Naive thymus-derived CD4-positive, alpha-beta T cell (primary cell): ENCODE measurements around the gene POC1B. TPM values are rescaled to one million over a fixed set of nuclear protein-coding genes. Genes with fewer than 3 reads are reported as not detected.

Experiments
- ATAC-seq: fragments of 150-1000 bp; cut with Tn5 transposase; 2 replicates; pipeline ENCODE4 v1.10.0; 2021; ENCODE audit warnings: mild to moderate bottlenecking, moderate library complexity
- CTCF ChIA-PET: fragments of 350-600 bp; sonication (Branson Sonifier 250); formaldehyde crosslinking; loops from one replicate; lab custom pipeline; 2021; ENCODE audit warnings: antibody characterized with exemption; lab: Charles Lee
- POLR2A ChIA-PET: fragments of 350-600 bp; sonication (Branson Sonifier 250); formaldehyde crosslinking; loops from one replicate; lab custom pipeline; 2021; ENCODE audit warnings: antibody characterized with exemption, inconsistent platforms; lab: Charles Lee
- DNase-seq, 9 donors: peaks; one replicate each; pipeline versions ENCODE4 v3.0.0 to v3.0.0-alpha.2; 2020 to 2022; ENCODE audit warnings: mixed read lengths in 1 of 9
- H3K27ac ChIP-seq: one replicate; pipeline ENCODE4 v1.7.0; 2013; ENCODE audit warnings: mild to moderate bottlenecking, low read depth, low read length, moderate library complexity
- H3K27me3 ChIP-seq, 2 donors: one replicate each; pipeline ENCODE4 v1.7.0; 2013; ENCODE audit warnings: low read length in 2 of 2, mild to moderate bottlenecking in 2 of 2, moderate library complexity in 2 of 2; ENCODE audit not compliant: control insufficient read depth in 2 of 2, insufficient read depth in 2 of 2
- H3K36me3 ChIP-seq, 3 experiments: 1 replicate in 2 of 3; 2 replicates in 1 of 3; pipeline ENCODE4 v1.7.0; 2013; ENCODE audit warnings: low read length in 3 of 3, mild to moderate bottlenecking in 3 of 3, moderate library complexity in 1 of 3; ENCODE audit not compliant: insufficient read depth in 3 of 3, control insufficient read depth in 2 of 3
- H3K4me1 ChIP-seq, 2 donors: one replicate each; pipeline ENCODE4 v1.7.0; 2013; ENCODE audit warnings: low read length in 2 of 2, mild to moderate bottlenecking in 2 of 2, moderate library complexity in 1 of 2; ENCODE audit not compliant: control insufficient read depth in 2 of 2, insufficient read depth in 2 of 2
- H3K4me3 ChIP-seq: 2 replicates; pipeline ENCODE4 v1.7.0; 2013; ENCODE audit warnings: mild to moderate bottlenecking, low read length
- H3K9me3 ChIP-seq, 3 experiments: 1 replicate in 2 of 3; 2 replicates in 1 of 3; pipeline ENCODE4 v1.7.0; 2013; ENCODE audit warnings: low read length in 3 of 3; ENCODE audit not compliant: control insufficient read depth in 2 of 3
- H3K27ac Mint-ChIP-seq, 9 donors: one replicate each; pipeline ENCODE4 v1.8.0; 2020 to 2022; ENCODE audit warnings: mixed read lengths in 9 of 9, mild to moderate bottlenecking in 8 of 9, moderate library complexity in 5 of 9, inconsistent platforms in 2 of 9
- H3K27me3 Mint-ChIP-seq, 5 donors: one replicate each; pipeline ENCODE4 v1.8.0; 2021 to 2022; ENCODE audit warnings: mixed read lengths in 5 of 5, mild to moderate bottlenecking in 1 of 5
- H3K36me3 Mint-ChIP-seq, 5 donors: one replicate each; pipeline ENCODE4 v1.8.0; 2020 to 2022; ENCODE audit warnings: mixed read lengths in 5 of 5, mild to moderate bottlenecking in 3 of 5, inconsistent platforms in 1 of 5
- H3K4me1 Mint-ChIP-seq, 7 donors: one replicate each; pipeline ENCODE4 v1.8.0; 2020 to 2022; ENCODE audit warnings: mixed read lengths in 7 of 7, mild to moderate bottlenecking in 3 of 7, inconsistent platforms in 1 of 7
- H3K4me3 Mint-ChIP-seq, 10 donors: one replicate each; pipeline ENCODE4 v1.8.0; 2020 to 2022; ENCODE audit warnings: mild to moderate bottlenecking in 10 of 10, mixed read lengths in 10 of 10, moderate library complexity in 6 of 10, inconsistent platforms in 2 of 10
- H3K9me3 Mint-ChIP-seq, 11 donors: one replicate each; pipeline ENCODE4 v1.8.0; 2020 to 2022; ENCODE audit warnings: mixed read lengths in 11 of 11, mild to moderate bottlenecking in 4 of 11, inconsistent platforms in 1 of 11, moderate library complexity in 1 of 11
- intact Hi-C, 2 donors: fragments of 100-400 bp; cut with micrococcal nuclease; formaldehyde crosslinking; loops; one replicate each; pipeline ENCODE4 v1.15.1; 2023
- polyA plus RNA-seq, 2 donors: library from polyadenylated mRNA; unstranded; fragments of 300-500 nt; fragmentation: Illumina TruSeq; gene quantifications; one replicate each; pipeline ENCODE4 v1.2.3, GENCODE V29; 2021
- total RNA-seq, 6 experiments: library from RNA in 5 of 6; stranded (reverse) in 5 of 6; gene quantifications; 1 replicate in 5 of 6; 2 replicates in 1 of 6; pipeline ENCODE4 v1.2.3 and lab custom pipeline; 2021 to 2026

POC1B gene
- total and polyA plus RNA-seq, 7 experiments from 2014 or later, result 19.4 to 38.7 (median 23.4) TPM

- Histone ChIP-seq H3K4me3 (no peak overlapping the region), H3K9me3 (no peaks in the 10 kb centered on the region), H3K36me3 (peaks cover 0 to 7% (median 4%) of the 10 kb centered on the region in 3 experiments), H3K27ac (no peak overlapping the region), H3K4me1 (peaks cover 0 to 7% of the 10 kb centered on the region in 2 donors), H3K27me3 (no peaks in the 10 kb centered on the region)
- Mint-ChIP-seq H3K4me3 (no peak overlapping the region), H3K27me3 (no peaks in the 10 kb centered on the region), H3K9me3 (no peaks in the 10 kb centered on the region), H3K36me3 (peaks cover 0 to 28% (median 17%) of the 10 kb centered on the region in 5 donors), H3K27ac (peak overlapping the region in 1 of 9 donors; percentile 4), H3K4me1 (peaks cover 0 to 14% (median 9%) of the 10 kb centered on the region in 7 donors)
- ATAC-seq (no peak), DNase-seq (no peak)
- POLR2A ChIA-PET, result no interaction called here
- CTCF ChIA-PET, result no interaction called here
- intact Hi-C loops, result no loop called here
Observed at GRCh38 chr12:89481213-89481914, 44.5 kb downstream of the POC1B start.

GRCh38 chr12:89479982-89480381, 45.9 kb downstream of the POC1B start:
- H3K9me3 Mint-ChIP-seq, result no peaks in the 10 kb centered on the region
- no peak for ATAC-seq
- H3K4me3 ChIP-seq, result no peak overlapping the region
- no peak overlapping the region for H3K4me3 Mint-ChIP-seq
- no peak overlapping the region for H3K27ac Mint-ChIP-seq
- H3K4me1 Mint-ChIP-seq, result peaks cover 0 to 13% (median 11%) of the 10 kb centered on the region in 7 donors
- no peaks in the 10 kb centered on the region for H3K27me3 Mint-ChIP-seq
- ChIA-PET POLR2A (no interaction called here), CTCF (interaction anchor here (1.3 kb wide), 1 partner anchor 9 kb away, joined by 3 read pairs; no protein-coding TSS in a partner anchor)
- H3K36me3 ChIP-seq, result no peaks in the 10 kb centered on the region
- peaks cover 0 to 17% (median 13%) of the 10 kb centered on the region in 5 donors for H3K36me3 Mint-ChIP-seq
- intact Hi-C loops, result no loop called here
- H3K27ac ChIP-seq, result no peak overlapping the region
- no peaks in the 10 kb centered on the region for H3K9me3 ChIP-seq
- peaks cover 0 to 7% of the 10 kb centered on the region in 2 donors for H3K4me1 ChIP-seq
- DNase-seq, result no peak
- no peaks in the 10 kb centered on the region for H3K27me3 ChIP-seq

- no peaks in the 10 kb centered on the region for H3K9me3 Mint-ChIP-seq
- H3K4me1 Mint-ChIP-seq, result peaks cover 0 to 22% (median 13%) of the 10 kb centered on the region in 7 donors
- intact Hi-C loops, result no loop called here
- no peaks in the 10 kb centered on the region for H3K27me3 ChIP-seq
- CTCF ChIA-PET, result interaction anchor here (0.6 kb wide), 1 partner anchor 794 kb away, joined by 3 read pairs; no protein-coding TSS in a partner anchor
- H3K27me3 Mint-ChIP-seq, result no peaks in the 10 kb centered on the region
- no peak for ATAC-seq
- no peak overlapping the region for H3K4me3 ChIP-seq
- no peaks in the 10 kb centered on the region for H3K36me3 ChIP-seq
- H3K27ac Mint-ChIP-seq, result peak overlapping the region in 2 of 9 donors; percentile 1 to 30
- peaks cover 0 to 7% of the 10 kb centered on the region in 2 donors for H3K4me1 ChIP-seq
- H3K27ac ChIP-seq, result no peak overlapping the region
- POLR2A ChIA-PET, result no interaction called here
- no peak for DNase-seq
- H3K4me3 Mint-ChIP-seq, result peak overlapping the region in 1 of 10 donors; percentile 0
- H3K36me3 Mint-ChIP-seq, result peaks cover 0 to 14% (median 5%) of the 10 kb centered on the region in 5 donors
- H3K9me3 ChIP-seq, result no peaks in the 10 kb centered on the region
Observed at GRCh38 chr12:89477633-89478279, 48.1 kb downstream of the POC1B start.

GRCh38 chr12:89476904-89477595, 48.8 kb downstream of the POC1B start:
- Mint-ChIP-seq H3K4me3 (no peak overlapping the region), H3K27ac (peak overlapping the region in 2 of 9 donors; percentile 1 to 30), H3K36me3 (peaks cover 0 to 13% (median 2%) of the 10 kb centered on the region in 5 donors), H3K27me3 (no peaks in the 10 kb centered on the region), H3K4me1 (peaks cover 0 to 29% (median 11%) of the 10 kb centered on the region in 7 donors), H3K9me3 (no peaks in the 10 kb centered on the region)
- intact Hi-C loops, result no loop called here
- Histone ChIP-seq H3K4me3 (no peak overlapping the region), H3K4me1 (peaks cover 0 to 7% of the 10 kb centered on the region in 2 donors), H3K27me3 (no peaks in the 10 kb centered on the region), H3K36me3 (no peaks in the 10 kb centered on the region), H3K9me3 (no peaks in the 10 kb centered on the region), H3K27ac (no peak overlapping the region)
- no peak for ATAC-seq
- CTCF ChIA-PET, result no interaction called here
- DNase-seq, result no peak
- POLR2A ChIA-PET, result no interaction called here

GRCh38 chr12:89476232-89476631, 49.6 kb downstream of the POC1B start:
- Histone ChIP-seq H3K9me3 (no peaks in the 10 kb centered on the region), H3K27me3 (no peaks in the 10 kb centered on the region), H3K4me1 (peaks cover 0 to 7% of the 10 kb centered on the region in 2 donors), H3K4me3 (no peak overlapping the region), H3K27ac (no peak overlapping the region), H3K36me3 (no peaks in the 10 kb centered on the region)
- DNase-seq (no peak), ATAC-seq (no peak)
- Mint-ChIP-seq H3K9me3 (no peaks in the 10 kb centered on the region), H3K36me3 (peaks cover 0 to 11% (median 0%) of the 10 kb centered on the region in 5 donors), H3K4me3 (no peak overlapping the region), H3K27ac (no peak overlapping the region), H3K4me1 (peaks cover 0 to 33% (median 10%) of the 10 kb centered on the region in 7 donors), H3K27me3 (no peaks in the 10 kb centered on the region)
- intact Hi-C loops, result no loop called here
- ChIA-PET CTCF (interaction anchor here (0.7 kb wide), 1 partner anchor 721 kb away, joined by 3 read pairs; no protein-coding TSS in a partner anchor), POLR2A (no interaction called here)

GRCh38 chr12:89475203-89475990, 50.5 kb downstream of the POC1B start:
- CTCF ChIA-PET, result interaction anchor here (0.6 to 1.9 kb wide), 2 partner anchors 49 to 58 kb away, joined by 4 to 7 read pairs; partner anchors contain the start of gene GALNT4
- DNase-seq (no peak), ATAC-seq (no peak)
- H3K9me3 ChIP-seq, result no peaks in the 10 kb centered on the region
- H3K4me3 ChIP-seq, result no peak overlapping the region
- no peak overlapping the region for H3K27ac ChIP-seq
- Mint-ChIP-seq H3K9me3 (no peaks in the 10 kb centered on the region), H3K27ac (peak overlapping the region in 1 of 9 donors; percentile 41), H3K4me1 (peaks cover 0 to 40% (median 18%) of the 10 kb centered on the region in 7 donors), H3K4me3 (no peak overlapping the region), H3K27me3 (no peaks in the 10 kb centered on the region), H3K36me3 (peaks cover 0 to 9% (median 0%) of the 10 kb centered on the region in 5 donors)
- H3K4me1 ChIP-seq, result peaks cover 4 to 9% of the 10 kb centered on the region in 2 donors
- H3K27me3 ChIP-seq, result no peaks in the 10 kb centered on the region
- POLR2A ChIA-PET, result interaction anchor here (1.3 kb wide), 1 partner anchor 51 kb away, joined by 4 read pairs; the partner anchor contains the start of gene POC1B
- intact Hi-C loops, result no loop called here
- no peaks in the 10 kb centered on the region for H3K36me3 ChIP-seq
